ENCODE results near the gene C16orf92.

Gene C16orf92, protein sequence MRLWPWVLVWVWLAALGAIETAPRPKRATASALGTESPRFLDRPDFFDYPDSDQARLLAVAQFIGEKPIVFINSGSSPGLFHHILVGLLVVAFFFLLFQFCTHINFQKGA

DNA sequence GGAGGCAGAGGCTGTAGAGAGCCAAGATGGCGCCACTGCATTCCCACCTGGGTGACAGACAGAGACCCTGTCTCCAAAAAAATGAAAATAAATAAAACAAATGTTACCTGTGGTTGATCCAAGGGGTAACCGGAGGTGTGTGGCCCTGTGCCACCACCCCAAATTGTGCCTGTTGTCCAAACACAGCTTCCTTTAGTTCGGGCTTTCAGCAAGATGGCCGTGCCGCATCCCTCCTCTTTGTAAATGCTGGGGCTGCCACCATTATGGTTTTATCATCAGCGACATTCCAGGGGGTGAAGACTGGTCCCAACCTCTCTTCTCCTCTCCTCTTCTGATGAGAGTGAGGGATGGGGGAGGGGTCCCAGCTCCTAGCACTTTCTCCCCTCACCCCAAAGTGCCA is at the start of gene C16orf92:
Gene C16orf92, plus strand, starts transcription at position 312 of the 400 bp plus-strand sequence. CDS start 143 bp downstream, outside the sequence.
- DNase-seq (ENCODE audit: low spot score): no peak

DNA sequence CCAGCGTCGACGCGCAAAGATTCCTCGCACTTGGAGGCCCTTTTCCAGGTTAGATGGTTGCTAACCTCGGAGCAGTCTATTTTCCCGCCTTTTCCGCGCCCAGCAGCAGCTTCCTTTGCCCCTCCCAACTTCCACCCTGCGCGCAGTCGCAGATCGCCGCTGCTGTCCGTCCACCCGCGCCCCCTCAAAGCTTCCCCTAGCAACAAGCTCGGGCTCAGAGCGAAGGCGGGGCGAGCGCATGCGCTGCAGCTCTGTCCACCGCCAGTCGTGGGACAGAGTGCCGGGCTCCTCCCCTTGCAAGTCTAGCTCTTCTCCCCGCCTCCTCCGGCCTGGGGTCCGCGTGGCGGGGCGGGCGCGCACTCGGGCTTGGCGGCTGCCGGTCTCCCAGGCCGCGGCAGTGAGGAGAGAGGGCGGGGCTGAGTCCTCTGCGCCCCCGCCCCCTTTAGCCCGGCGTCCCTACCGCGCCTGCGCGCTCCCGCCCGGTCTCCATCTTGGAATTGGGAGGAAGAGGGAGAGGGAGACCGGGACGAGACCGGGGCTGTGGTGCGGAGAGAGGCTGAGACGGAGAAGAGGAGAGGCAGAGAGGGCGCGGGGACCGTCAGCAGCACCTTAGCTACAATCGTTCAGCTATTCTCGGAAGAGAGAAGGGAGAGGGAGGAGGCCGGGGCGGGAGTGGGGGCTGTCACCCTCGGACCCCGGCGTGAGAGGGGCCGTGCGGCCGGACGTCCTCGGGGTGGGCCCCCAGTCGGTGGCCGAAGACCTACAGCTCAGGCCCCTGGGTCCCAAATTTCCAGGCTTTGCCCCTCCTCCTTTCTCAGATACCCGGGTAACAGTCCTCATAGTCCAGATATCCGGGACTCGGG is 49.4 kb upstream of the C16orf92 start, which contains the start of gene TAOK2:
Gene TAOK2, plus strand, starts transcription at position 485 of the 863 bp plus-strand sequence. CDS start 3,905 bp downstream, outside the sequence.
- DNase-seq (ENCODE audit: low spot score): peak; percentile 99

DNA sequence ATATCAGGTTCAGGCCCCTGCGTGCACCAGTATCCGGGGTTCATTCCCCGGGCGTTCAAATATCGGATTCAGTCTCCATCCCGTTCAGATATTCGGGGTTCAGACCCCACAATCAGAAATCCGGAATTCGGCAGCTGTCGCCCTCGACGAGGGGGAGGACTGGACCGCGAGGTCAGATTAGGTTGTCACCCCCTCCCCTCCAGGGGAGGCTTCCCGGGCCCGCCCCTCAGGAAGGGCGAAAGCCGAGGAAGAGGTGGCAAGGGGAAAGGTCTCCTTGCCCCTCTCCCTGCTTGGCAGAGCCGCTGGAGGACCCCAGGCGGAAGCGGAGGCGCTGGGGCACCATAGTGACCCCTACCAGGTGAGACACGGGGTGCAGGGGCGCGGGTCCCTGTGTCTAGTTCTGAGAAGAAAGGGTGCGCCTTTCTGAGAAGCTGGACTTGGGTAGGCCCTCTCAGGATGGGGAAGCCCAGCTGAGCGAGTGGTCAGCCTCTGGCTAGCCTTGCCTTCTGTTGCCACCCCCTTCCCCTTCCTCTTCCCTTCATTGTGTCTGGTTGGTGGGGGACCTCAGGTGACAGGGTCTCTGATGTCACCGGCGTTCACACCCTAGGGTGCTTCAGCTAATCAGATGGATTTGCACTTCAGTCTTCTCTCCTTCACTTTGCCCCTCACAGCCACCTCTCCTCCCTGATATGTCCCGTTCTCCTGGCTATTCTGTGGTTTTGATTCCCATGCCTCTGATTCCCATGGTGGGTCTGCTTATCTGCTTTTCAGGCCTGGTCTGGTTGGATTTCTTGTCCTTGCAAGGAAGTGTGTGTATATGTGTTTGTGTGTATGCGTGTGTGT is 48.5 kb upstream of the C16orf92 start:
- no peak for DNase-seq (ENCODE audit: low spot score)

DNA sequence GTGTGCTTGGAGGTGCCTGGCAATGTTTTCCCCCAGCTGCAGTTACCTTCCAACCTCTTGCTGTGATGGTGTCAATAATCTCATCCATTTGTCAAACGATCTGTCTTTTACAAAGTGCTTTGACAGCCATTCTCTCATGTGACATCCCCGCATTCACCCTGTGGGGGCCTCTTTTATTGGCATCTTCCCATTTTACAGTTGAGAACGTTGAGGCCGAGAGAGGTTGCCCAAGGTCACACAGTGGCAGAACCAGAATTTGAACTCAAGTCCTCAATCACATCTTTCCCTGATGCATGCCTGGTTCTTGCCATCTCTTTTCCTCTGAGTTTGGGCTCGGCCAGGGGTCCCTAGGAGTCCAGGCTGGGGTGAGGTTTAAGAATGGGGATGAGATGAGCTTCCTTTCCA is 47.9 kb upstream of the C16orf92 start:
- DNase-seq (ENCODE audit: low spot score): no peak

DNA sequence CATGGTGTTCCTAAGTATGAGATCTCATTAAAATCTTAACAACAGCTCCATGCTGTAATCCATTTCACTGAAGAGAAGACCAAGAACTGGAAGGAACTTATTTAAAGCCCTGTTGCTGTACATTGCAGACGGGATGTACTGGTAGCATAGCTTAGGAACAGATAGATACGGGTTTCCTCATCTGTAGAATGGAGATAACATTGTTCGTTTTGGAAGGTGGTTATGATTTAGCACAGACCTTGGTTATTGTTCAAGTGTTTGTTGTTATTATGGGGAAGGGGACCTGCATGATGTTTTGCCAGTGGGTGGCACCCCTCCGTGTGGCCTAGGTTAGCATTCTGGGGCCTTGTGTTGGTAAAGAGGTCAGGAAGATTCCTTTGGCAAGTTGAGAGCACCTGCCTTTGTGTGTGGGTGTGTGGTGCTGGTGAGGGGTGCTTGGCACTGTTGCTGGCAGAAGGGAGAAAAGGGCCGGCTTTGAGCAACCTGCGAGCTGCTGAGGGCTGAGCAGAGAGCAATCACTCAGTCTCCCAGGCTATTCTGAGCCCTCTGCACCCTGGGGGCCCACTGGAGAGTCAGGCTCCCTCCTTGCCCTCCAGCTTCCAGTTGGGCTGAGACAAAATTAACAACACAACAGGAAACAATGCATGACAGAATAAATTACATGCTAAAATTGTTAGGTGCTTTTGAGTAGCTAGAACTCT is 47.0 kb upstream of the C16orf92 start:
- no peak for DNase-seq (ENCODE audit: low spot score)

DNA sequence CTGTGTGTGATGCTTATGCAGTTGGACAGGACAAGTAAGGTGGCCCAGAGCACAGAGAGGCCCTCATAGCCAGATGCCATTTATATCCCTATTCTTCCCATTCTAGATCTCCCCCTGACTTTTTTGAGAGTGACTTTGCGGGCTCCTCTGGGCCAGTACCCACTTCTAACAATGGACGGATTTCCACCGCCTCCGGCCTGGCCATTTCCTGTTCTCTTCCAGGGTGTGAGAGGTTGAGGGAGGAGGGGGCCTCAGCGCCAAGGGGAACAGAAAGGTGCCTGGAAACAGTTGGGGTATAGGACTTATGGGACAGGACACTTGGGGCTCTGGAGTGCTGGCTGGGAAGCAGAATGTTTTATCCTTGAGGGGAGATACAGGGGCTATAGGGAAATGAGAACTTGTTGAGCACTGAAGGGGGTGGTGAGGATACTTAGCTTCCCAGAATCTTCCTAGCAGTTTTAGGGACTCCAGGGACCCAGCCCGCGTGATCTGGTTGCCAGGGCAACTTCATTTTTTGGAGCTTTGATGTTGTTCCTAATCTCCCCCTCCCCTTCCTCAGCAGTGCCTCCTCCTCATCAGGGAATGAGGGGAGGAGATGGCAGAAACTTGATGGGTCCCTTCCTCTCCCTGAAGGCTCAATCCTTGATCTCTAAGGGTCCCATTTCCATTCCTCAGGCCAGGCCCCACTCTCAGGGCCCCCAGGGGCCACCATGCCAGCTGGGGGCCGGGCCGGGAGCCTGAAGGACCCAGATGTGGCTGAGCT is 45.8 kb upstream of the C16orf92 start:
- no peak for DNase-seq (ENCODE audit: low spot score)

DNA sequence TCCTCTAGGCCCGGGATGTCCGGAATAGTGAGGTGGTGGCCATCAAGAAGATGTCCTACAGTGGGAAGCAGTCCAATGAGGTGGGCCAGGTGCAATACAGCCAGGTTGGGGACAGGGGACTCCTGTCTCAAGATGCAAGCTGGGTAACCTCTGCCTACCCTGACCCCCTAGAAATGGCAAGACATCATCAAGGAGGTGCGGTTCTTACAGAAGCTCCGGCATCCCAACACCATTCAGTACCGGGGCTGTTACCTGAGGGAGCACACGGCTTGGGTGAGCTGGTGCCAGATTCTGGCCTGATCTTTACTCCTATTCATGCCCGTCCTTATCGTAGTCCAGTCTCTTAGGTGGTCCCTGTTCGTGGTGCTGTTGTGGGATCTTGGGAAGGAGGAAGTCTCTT is 44.9 kb upstream of the C16orf92 start:
- DNase-seq (ENCODE audit: low spot score): no peak

DNA sequence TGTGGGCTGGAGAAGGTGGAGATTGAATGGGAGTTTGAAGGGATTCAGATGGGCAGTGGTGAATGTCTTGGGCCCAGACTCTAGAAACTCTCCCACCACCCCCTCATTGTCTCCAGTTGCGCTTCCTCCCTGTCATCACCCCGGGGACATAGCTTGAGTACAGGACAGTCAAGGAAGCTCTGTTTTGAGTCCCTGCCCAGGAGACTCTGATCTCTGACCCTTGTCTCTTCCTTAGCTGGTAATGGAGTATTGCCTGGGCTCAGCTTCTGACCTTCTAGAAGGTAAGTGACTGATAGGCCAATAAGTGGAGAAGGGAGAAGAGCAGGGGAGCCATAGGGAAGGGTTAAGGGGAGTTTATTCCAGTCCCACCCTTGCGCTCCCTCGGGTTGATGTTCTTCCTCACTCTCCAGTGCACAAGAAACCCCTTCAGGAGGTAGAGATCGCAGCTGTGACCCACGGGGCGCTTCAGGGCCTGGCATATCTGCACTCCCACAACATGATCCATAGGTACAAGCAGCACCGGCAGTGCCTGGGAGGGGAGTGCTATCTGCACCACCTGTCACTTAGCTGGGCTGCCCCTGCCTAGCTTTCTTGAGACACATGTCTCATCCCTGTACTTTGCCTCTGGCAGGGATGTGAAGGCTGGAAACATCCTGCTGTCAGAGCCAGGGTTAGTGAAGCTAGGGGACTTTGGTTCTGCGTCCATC is 44.3 kb upstream of the C16orf92 start:
- DNase-seq (ENCODE audit: low spot score): no peak

DNA sequence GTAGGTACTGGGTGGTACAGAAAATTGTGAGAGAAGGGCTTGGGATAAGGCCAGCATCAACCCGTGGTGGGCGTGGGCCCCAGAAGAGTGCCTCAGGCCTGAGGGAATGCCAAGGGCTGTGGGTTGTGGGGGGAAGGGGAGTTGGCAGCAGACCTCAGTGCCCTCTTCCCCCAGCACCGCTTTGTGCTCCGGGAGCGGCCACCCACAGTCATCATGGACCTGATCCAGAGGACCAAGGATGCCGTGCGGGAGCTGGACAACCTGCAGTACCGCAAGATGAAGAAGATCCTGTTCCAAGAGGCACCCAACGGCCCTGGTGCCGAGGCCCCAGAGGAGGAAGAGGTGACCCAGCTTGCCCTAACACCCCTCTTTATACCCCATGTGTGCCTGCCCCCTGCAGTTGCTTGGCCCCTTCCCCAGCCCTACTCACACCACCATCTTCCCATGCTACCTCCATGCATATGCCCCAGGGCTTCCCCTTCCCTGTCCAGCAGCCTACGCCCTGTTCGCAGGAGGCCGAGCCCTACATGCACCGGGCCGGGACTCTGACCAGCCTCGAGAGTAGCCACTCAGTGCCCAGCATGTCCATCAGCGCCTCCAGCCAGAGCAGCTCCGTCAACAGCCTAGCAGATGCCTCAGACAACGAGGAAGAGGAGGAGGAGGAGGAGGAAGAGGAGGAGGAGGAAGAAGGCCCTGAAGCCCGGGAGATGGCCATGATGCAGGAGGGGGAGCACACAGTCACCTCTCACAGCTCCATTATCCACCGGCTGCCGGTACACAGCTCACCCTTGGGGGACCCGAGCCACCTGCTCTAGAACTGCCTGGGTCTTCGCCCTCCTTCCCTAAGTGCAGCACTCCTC is 40.2 kb upstream of the C16orf92 start:
- DNase-seq (ENCODE audit: low spot score): no peak

DNA sequence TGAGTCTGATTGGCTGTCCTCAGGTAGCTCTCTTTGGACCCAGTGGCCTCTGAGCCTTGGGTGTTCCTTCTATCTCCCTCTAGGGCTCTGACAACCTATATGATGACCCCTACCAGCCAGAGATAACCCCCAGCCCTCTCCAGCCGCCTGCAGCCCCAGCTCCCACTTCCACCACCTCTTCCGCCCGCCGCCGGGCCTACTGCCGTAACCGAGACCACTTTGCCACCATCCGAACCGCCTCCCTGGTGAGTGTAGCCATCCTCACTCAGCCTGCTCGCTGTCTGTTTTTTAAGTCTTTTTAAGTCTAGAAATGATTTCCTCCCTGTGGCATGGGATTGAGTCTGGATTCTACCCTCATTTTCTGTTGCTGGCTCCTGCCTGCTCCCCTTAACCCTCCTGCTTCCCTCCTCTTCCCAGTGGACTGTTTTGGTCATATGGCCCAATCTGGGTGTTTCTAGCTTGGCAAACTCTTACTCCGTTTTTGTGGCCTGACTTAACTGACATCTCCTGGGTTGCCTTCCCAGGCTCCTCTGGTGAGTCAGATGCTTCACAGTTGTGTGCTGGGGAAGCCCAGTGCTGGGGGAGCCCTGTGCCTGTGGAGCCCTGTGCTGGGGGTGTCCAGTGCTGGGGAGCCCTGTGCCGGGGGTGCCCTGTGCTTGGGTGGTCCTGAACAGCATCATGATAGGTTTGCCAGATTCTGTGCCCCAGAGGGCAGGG is 39.4 kb upstream of the C16orf92 start:
- no peak for DNase-seq (ENCODE audit: low spot score)

DNA sequence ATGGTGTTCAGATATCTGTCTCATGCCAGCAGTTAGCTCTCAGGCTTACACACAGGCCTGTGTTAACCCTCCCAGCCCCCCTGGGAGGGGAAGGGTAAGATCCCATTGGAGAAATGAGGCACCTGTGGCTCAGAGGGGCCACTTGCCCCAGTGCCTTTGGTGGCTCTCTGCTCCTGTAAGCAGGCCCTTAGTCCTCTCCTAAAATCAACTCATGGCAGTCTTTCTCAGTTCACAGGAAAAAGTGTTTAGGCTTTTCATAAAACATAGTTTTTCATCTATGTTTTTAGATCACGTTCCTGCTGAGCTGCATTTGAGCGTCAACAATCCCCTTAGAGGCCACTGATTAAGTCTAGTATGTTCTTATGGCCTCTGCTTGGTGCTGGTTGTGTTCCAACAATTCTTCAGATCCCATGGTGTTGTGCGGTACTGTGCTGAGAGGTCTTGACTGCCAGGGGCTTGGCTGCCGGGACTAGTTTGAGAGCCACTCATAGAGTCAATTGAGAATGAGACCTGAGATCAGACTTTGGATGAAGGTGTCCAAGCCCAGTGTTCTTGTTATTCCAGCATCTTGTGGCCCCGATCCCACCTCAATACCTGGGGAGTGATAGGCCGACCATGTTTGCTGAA is 38.7 kb upstream of the C16orf92 start:
- DNase-seq (ENCODE audit: low spot score): no peak

DNA sequence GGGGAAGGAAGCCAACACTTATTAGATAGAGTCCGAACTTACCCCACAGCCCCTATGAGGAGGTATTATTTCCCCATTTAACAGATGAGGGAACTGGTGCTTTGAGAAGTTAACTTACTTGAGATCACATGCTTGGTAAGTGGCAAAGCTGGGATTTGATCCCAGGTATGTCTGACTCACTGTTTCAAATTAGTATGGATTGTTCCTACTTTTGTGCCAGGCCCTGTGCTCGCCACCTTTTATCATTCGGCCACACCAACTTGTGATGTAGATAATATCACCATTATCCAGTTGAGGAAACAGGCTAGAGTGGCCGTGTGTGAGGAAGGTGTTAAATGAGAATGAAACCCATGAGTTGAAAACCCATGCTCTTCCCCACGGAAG is 38.2 kb upstream of the C16orf92 start:
- DNase-seq (ENCODE audit: low spot score): no peak

DNA sequence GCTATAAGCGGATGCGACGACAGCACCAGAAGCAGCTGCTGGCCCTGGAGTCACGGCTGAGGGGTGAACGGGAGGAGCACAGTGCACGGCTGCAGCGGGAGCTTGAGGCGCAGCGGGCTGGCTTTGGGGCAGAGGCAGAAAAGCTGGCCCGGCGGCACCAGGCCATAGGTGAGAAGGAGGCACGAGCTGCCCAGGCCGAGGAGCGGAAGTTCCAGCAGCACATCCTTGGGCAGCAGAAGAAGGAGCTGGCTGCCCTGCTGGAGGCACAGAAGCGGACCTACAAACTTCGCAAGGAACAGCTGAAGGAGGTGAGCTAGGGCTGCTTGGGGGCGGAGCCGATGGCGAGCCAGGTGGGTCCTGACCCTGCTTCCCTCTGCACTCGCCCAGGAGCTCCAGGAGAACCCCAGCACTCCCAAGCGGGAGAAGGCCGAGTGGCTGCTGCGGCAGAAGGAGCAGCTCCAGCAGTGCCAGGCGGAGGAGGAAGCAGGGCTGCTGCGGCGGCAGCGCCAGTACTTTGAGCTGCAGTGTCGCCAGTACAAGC is 37.7 kb upstream of the C16orf92 start:
- no peak for DNase-seq (ENCODE audit: low spot score)

DNA sequence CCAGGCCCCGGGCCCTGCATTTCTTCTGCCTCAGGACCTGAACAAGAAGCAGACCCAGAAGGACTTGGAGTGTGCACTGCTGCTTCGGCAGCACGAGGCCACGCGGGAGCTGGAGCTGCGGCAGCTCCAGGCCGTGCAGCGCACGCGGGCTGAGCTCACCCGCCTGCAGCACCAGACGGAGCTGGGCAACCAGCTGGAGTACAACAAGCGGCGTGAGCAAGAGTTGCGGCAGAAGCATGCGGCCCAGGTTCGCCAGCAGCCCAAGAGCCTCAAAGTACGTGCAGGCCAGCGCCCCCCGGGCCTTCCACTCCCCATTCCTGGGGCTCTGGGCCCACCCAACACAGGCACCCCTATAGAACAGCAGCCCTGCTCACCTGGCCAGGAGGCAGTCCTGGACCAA is 36.8 kb upstream of the C16orf92 start:
- no peak for DNase-seq (ENCODE audit: low spot score)

DNA sequence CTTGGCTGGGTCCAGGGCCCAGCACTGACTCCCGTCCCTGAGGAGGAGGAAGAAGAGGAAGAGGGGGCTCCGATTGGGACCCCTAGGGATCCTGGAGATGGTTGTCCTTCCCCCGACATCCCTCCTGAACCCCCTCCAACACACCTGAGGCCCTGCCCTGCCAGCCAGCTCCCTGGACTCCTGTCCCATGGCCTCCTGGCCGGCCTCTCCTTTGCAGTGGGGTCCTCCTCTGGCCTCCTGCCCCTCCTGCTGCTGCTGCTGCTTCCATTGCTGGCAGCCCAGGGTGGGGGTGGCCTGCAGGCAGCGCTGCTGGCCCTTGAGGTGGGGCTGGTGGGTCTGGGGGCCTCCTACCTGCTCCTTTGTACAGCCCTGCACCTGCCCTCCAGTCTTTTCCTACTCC is 36.1 kb upstream of the C16orf92 start:
- no peak for DNase-seq (ENCODE audit: low spot score)

DNA sequence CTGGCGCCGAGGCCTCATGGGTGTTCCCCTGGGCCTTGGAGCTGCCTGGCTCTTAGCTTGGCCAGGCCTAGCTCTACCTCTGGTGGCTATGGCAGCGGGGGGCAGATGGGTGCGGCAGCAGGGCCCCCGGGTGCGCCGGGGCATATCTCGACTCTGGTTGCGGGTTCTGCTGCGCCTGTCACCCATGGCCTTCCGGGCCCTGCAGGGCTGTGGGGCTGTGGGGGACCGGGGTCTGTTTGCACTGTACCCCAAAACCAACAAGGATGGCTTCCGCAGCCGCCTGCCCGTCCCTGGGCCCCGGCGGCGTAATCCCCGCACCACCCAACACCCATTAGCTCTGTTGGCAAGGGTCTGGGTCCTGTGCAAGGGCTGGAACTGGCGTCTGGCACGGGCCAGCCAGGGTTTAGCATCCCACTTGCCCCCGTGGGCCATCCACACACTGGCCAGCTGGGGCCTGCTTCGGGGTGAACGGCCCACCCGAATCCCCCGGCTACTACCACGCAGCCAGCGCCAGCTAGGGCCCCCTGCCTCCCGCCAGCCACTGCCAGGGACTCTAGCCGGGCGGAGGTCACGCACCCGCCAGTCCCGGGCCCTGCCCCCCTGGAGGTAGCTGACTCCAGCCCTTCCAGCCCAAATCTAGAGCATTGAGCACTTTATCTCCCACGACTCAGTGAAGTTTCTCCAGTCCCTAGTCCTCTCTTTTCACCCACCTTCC is 35.5 kb upstream of the C16orf92 start:
- no peak for DNase-seq (ENCODE audit: low spot score)

DNA sequence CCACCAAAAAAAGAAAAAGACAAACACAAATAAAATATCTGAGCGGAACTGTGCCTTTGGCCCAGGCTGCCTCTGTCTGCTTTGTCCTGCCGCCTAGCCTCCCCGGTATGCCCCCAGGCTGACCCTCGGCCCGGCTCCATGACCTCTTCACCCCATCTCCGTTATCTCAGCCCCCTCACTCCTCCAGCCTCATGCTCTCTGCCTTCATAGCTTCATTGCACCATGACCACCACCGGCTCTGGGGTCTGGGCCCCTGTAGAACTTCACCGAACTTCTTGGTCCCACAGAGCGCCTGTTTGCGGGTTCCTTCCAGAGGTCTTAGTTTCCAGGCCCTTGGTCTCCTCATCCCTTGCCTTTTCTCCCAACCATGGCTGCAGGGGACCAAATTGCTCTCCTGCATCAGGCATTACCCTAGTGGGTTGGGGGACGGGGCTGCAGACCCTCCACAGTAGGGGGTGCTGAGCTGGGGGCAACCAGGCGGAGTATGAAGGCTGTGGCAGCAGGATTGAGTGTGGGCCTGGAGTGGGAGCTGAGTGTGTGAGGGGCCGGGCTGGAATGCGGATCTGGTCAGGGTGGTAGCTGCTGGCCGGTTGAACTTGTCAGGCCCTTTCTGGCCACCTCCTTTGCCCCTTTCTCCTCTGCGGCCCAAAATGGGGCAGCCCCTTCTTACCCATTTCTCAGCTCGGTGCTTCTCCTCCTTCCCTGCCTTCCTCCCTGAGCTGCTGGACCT is 34.5 kb upstream of the C16orf92 start:
- no peak for DNase-seq (ENCODE audit: low spot score)
